Osteocyte (in vitro differentiated cells): Measurements from ENCODE around the gene CHD5. TPM values are rescaled to one million over a fixed set of nuclear protein-coding genes. Genes with fewer than 3 reads are reported as not detected.
A peak's percentile ranks its signal among the peaks of the same experiment; 100 is the strongest.

Experiments
- DNase-seq: peaks from one replicate; pipeline ENCODE4 v3.0.0; 2021; ENCODE audit warnings: mixed read lengths; ENCODE audit not compliant: unreplicated experiment; ENCODE audit errors: extremely low spot score
- H3K27ac Mint-ChIP-seq: one replicate; pipeline ENCODE4 v1.8.0; 2021; ENCODE audit warnings: mild to moderate bottlenecking, mixed read lengths; ENCODE audit not compliant: unreplicated experiment
- H3K27me3 Mint-ChIP-seq: one replicate; pipeline ENCODE4 v1.8.0; 2021; ENCODE audit warnings: mixed read lengths; ENCODE audit not compliant: unreplicated experiment
- H3K36me3 Mint-ChIP-seq: one replicate; pipeline ENCODE4 v1.8.0; 2021; ENCODE audit warnings: mixed read lengths; ENCODE audit not compliant: unreplicated experiment
- H3K4me1 Mint-ChIP-seq: one replicate; pipeline ENCODE4 v1.8.0; 2021; ENCODE audit warnings: mixed read lengths; ENCODE audit not compliant: unreplicated experiment
- H3K4me3 Mint-ChIP-seq: one replicate; pipeline ENCODE4 v1.8.0; 2021; ENCODE audit warnings: mild to moderate bottlenecking, moderate library complexity, mixed read lengths; ENCODE audit not compliant: unreplicated experiment
- H3K9me3 Mint-ChIP-seq: one replicate; pipeline ENCODE4 v1.8.0; 2021; ENCODE audit warnings: mixed read lengths; ENCODE audit not compliant: unreplicated experiment
- long read RNA-seq: library from polyadenylated mRNA; unstranded; transcript quantifications from one replicate; pipeline ENCODE4 v2.0.0, GENCODE V29; 2021
- total RNA-seq: library from RNA; stranded (reverse); gene quantifications from 2 replicates; pipeline ENCODE4 v1.2.1, GENCODE V29; 2021
- TF ChIP-seq, protein P1 (sequence below): fragments of 200-600 bp; sonication (generic); IDR thresholded peaks from 2 replicates; pipeline ENCODE4 v1.5.0; 2021; ENCODE audit warnings: antibody characterized with exemption, mild to moderate bottlenecking, moderate library complexity

The CHD5 gene
- total RNA-seq = 0.16 and 0.43 TPM in 2 replicates
- long read RNA-seq = 0 reads

DNA sequence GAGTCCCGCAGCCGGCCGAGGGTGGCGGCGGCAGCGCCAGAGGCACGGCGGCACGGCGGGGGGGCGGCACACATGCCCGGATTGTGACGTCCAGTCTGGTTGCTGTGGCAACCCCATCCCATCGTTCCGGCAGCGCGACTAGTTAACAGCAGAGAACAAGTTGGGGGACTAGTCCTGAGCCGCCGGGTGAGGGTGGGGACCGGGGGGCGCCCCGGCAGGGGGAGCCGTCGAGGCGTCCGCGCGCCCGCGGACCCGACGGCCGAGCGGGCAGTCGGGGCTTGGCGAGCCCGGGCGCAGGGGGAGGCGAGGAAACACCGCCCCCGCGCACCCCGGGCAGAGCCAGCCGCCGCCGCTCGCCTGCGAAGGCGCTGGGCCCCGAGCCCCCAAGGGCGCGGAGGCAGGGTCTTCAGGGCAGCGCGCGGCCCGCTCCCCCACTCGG, at the start of gene CHD5:
Gene CHD5 (minus strand): TSS at position 54 of the 439 bp plus-strand sequence. CDS start 298 bp downstream, outside the sequence.
- Mint-ChIP-seq H3K9me3 (no peaks in the 10 kb centered on the region), H3K4me1 (peaks cover 17% of the 10 kb centered on the region), H3K27me3 (peaks cover 51% of the 10 kb centered on the region), H3K36me3 (peaks cover 12% of the 10 kb centered on the region), H3K4me3 (peak within 1 kb of the TSS; percentile 55), H3K27ac (no peak within 1 kb of the TSS)
- TF ChIP-seq, protein P1, sequence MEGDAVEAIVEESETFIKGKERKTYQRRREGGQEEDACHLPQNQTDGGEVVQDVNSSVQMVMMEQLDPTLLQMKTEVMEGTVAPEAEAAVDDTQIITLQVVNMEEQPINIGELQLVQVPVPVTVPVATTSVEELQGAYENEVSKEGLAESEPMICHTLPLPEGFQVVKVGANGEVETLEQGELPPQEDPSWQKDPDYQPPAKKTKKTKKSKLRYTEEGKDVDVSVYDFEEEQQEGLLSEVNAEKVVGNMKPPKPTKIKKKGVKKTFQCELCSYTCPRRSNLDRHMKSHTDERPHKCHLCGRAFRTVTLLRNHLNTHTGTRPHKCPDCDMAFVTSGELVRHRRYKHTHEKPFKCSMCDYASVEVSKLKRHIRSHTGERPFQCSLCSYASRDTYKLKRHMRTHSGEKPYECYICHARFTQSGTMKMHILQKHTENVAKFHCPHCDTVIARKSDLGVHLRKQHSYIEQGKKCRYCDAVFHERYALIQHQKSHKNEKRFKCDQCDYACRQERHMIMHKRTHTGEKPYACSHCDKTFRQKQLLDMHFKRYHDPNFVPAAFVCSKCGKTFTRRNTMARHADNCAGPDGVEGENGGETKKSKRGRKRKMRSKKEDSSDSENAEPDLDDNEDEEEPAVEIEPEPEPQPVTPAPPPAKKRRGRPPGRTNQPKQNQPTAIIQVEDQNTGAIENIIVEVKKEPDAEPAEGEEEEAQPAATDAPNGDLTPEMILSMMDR = peak; percentile 32
- DNase-seq = peak; percentile 84

DNA sequence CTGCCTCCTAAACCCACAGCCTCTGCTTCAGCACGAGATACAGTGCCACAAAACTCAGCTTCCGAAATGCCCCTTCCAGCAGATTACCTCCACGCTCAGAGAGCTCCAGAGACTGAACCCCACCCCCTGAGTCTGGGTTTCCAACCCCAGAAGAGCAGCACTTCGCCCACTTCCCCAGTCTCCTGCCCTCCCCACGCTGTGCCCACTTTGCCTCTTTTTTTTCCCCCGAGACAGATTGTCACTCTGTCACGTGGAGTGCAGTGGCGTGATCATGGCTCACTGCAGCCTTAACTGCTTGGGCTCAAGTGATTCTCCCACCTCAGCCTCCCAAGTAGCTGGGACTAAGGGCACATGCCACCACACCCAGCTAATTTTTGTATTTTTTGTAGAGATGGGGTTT, 45.5 kb upstream of the CHD5 start:
- no peak overlapping the region for H3K4me3 Mint-ChIP-seq
- no peak for DNase-seq
- H3K4me1 Mint-ChIP-seq = no peaks in the 10 kb centered on the region
- H3K27me3 Mint-ChIP-seq = no peaks in the 10 kb centered on the region
- TF ChIP-seq, protein P1 = no peak
- no peak overlapping the region for H3K27ac Mint-ChIP-seq
- H3K9me3 Mint-ChIP-seq = no peaks in the 10 kb centered on the region
- H3K36me3 Mint-ChIP-seq = peaks cover 24% of the 10 kb centered on the region

GRCh38 chr1:6224718-6225117, 44.6 kb upstream of the CHD5 start:
- no peaks in the 10 kb centered on the region for H3K27me3 Mint-ChIP-seq
- peaks cover 24% of the 10 kb centered on the region for H3K36me3 Mint-ChIP-seq

GRCh38 chr1:6223617-6224016, 43.5 kb upstream of the CHD5 start:
- H3K27me3 Mint-ChIP-seq = no peaks in the 10 kb centered on the region
- no peak for DNase-seq
- TF ChIP-seq, protein P1 = no peak
- H3K4me3 Mint-ChIP-seq = no peak overlapping the region
- H3K4me1 Mint-ChIP-seq = no peaks in the 10 kb centered on the region
- H3K27ac Mint-ChIP-seq = no peak overlapping the region
- no peaks in the 10 kb centered on the region for H3K9me3 Mint-ChIP-seq
- H3K36me3 Mint-ChIP-seq = peaks cover 24% of the 10 kb centered on the region

More at GRCh38 chr1:6224718-6225117, 44.6 kb upstream of the CHD5 start:
- no peak overlapping the region for H3K27ac Mint-ChIP-seq
- no peak overlapping the region for H3K4me3 Mint-ChIP-seq
- no peak for DNase-seq
- no peaks in the 10 kb centered on the region for H3K9me3 Mint-ChIP-seq
- H3K4me1 Mint-ChIP-seq = no peaks in the 10 kb centered on the region
- TF ChIP-seq, protein P1 = no peak

DNA sequence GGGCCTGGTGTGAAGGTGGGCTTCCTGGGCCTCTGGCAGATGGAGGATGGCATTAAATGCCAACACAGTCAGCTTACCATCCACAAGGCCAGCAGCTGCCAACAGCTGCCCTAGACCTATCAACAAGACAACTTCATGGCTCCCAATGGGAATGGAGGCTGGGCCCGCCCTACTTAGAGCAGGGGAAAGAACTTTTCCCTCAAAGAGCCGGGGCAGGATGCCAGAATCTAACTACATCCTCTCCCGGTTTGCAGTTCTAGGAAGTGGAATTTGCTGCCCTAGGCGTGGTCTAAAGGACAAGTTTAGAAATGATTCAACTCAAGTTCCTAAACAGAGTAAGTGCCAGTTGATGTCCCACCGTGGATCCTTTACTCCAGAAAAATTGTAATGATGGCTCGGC, 42.5 kb upstream of the CHD5 start:
- Mint-ChIP-seq H3K4me3 (no peak overlapping the region), H3K9me3 (no peaks in the 10 kb centered on the region), H3K27ac (no peak overlapping the region), H3K36me3 (peaks cover 24% of the 10 kb centered on the region), H3K27me3 (no peaks in the 10 kb centered on the region), H3K4me1 (no peaks in the 10 kb centered on the region)
- no peak for DNase-seq
- TF ChIP-seq, protein P1 = no peak
